Stimulated activated CD4-positive, alpha-beta T cell treated with anti-CD3 and anti-CD28 coated beads, Interleukin-4, amount 100 ng/mL, for 4 hours (primary cell): Measurements from ENCODE around the gene SLC6A7.
A peak's percentile ranks its signal among the peaks of the same experiment; 100 is the strongest.

ENCODE experiments used
- DNase-seq, 2 experiments: peaks; one replicate each; pipeline ENCODE4 v3.0.0-alpha.2; 2020

The SLC6A7 gene

DNA sequence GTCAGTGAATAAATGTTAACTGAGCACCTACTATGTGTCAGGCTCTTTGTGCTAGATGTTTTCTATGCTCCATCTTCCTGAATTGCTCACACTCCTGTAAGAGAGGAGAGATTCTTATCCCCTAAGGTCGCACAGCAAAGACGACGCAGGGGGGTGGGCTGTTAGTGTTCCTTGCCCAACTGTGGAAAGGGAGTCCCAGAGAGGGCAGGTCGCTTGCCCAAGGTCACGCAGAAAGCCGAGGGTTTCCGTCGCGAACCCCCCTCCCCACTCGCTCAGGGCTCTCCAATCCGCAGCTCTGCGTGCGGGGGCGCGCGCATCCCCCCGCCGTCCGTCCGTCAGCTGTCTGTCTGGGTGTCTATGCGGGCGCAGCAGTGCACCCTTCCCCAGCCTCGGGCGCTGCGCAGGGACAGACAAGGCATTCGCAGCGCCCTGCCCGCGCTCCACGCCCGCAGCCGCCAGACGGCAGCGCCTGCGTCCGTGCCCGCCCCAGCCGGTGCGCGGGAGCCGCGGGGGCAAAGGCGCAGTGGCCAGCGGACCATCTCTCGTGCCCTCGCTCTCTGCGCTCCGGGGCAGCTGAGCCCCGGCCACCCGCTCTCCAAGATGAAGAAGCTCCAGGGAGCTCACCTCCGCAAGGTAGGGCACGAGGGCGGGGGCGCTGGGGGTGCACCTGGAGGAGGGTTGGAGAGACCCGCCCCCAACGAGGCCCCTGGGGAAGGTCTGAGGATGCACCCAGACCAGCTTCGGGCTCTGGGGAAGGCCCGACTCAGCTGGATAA, at the start of gene SLC6A7:
Gene SLC6A7 (plus strand): TSS at position 335 of the 775 bp plus-strand sequence. CDS start 266 bp downstream, at position 601.
- no peak for DNase-seq

DNA sequence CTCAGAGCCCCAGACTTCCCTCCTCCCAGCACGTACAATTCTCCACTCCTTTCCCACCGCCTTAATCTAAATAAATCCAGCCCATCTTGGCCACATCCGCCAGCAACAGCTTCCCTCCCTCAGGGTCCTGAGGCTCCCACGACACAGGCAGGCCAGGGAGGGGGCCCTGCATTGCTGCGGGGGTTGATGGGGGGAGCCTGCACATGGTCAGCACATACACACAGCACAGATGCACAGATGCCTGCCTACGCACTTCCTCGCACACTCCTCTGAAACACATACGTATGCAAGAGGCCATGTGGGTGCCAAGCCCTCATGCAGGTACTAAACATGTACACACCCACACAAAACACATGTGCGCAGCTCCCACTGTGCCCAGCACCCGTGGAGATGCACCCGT, 49.0 kb upstream of the SLC6A7 start:
- no peak for DNase-seq

DNA sequence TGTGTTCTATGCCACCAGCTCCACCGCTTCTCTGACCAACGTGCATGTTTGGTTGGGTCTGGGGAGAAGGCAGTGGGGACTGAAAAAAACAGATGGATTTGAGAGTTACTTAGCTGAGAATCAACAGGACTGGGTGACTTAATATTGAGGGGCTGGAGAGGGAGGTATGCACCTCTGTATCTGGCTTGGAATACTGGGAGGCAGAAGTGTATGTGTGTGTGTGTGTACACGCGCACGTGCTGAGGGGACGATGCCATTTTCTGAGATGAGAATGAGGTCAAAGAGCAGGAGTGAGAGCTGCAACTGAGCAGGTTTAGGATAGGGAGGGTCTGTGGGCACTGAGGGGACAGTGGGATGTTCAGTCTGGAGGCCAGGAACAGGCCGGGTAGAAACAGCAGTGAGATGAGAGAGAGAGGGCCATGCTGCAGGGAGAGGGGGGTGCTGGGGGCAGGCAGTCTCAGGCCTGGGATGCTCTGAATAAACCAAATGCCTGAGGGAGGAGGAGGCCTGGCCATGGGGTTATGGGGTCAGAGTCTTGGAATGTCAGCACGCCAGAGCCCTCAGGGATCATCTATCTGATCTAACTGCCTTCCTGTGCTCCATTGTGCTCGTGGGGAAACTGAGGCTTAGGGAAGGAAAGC, 48.2 kb upstream of the SLC6A7 start:
- DNase-seq: no peak

- no peak for DNase-seq
Observed at GRCh38 chr5:150142185-150142958, 47.5 kb upstream of the SLC6A7 start.

GRCh38 chr5:150142959-150143349, 46.9 kb upstream of the SLC6A7 start:
- no peak for DNase-seq

DNA sequence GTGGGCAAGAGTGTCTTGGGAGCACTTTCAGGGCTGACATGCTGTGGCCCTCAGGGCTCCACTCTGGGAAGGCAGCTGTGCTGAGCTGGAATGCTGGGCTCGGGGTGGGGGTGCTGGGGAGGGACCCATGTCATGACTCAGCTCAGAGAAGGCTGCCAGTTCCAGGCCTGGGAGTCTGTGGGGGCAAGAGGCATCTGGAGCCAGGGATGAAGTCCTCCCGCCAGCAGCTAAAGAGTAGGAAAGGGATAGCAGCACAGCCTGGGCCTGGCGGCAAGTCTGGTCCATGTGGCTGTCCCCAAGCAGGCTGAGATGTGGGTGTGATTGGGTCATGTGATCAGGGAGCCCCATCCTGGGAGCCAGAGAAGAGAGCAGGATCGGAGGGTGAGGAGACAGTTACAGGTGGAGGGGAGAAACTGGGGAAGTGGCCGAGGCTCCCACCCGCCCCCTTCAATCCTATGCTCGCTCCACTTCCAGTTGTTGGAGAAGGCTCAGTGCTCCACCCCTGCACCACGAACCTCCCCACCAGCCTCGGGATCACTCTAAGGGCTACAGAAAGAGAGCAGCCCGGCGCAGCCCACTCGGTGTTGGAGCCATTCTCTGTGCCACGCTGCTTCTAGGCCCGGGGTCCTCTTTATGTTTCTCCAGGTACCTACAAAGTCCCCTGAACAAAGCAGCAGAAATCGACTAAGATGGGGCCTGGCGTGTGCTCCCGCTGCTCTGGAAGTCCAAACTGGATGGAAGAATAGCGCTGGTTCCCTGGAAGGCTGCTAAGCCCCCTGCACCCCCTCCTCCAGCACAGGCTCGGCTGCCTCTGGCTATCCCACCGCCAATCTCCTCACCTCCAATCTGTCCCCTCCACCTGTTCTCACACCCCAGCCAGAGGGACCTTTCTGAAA, 46.3 kb upstream of the SLC6A7 start:
- no peak for DNase-seq

DNA sequence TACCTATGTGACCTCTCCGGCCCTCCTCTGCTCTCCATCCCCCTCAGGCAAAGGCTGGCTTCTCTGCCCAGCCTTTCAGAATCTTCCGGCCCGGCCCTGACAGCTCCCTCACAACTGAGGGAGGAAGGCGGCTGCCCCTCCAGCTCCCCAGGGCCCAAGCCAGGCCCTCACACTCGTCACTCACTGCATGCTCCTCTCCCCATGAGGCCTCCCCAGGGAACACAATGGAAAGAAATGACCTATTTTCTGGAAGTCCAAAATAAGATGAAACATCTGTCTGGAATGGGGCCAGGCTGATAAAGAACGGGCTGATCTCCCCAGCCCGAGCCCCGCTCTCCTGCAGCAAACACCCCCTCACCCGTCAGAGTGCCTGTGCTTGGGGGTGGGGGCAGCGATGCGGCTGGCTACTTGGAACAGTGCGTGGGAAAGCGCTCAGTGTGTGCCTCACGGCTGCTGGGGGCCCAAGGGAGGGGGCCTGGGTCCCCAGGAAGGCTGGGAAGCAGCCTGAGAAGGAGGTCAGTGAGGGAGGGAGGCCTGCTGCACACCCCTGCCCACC, 45.5 kb upstream of the SLC6A7 start:
- DNase-seq: no peak

GRCh38 chr5:150144879-150145278, 45.0 kb upstream of the SLC6A7 start:
- no peak for DNase-seq

DNA sequence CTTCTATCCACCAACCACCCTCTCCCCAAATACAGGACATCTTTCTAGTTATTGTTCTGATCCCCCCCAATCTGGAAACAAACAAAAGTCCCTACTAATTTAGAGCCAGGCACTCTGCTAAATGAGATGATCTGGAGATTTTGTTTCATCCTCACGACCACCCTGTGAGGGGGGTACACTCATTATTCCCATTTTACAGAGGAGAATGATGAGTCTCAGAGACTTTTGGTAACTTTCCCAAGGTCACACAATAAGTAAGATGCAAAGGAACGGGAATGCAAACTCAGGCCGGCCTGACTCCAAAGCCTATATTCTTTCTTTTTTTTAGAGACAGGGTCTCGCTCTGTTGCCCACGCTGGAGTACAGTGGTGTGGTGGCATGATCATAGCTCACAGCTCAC, 43.6 kb upstream of the SLC6A7 start:
- no peak for DNase-seq

GRCh38 chr5:150146862-150147601, 42.8 kb upstream of the SLC6A7 start:
- no peak for DNase-seq

DNA sequence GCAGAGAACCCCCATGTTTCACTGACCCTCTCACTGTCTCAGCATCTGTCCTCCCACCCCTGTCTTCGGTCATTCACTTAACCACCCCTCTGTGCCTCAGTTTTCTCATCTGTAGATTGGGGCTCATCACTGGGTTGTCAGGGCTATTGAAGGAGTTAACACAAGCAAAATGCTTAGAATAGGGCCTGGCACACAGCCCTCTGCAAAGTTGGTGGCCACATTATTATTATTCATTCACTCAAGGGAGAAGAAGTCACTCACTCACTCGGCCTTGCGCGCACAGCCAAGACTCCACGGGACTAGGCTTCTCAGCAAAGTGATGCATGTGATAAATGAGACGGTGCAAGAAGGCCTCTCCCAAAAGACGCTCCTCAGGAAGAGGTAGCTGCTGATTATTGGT, 42.2 kb upstream of the SLC6A7 start:
- no peak for DNase-seq

GRCh38 chr5:150148117-150148927, 41.5 kb upstream of the SLC6A7 start:
- DNase-seq: no peak

GRCh38 chr5:150149618-150150017, 40.2 kb upstream of the SLC6A7 start:
- DNase-seq: no peak

GRCh38 chr5:150152636-150153462, 37.0 kb upstream of the SLC6A7 start:
- DNase-seq: no peak

DNA sequence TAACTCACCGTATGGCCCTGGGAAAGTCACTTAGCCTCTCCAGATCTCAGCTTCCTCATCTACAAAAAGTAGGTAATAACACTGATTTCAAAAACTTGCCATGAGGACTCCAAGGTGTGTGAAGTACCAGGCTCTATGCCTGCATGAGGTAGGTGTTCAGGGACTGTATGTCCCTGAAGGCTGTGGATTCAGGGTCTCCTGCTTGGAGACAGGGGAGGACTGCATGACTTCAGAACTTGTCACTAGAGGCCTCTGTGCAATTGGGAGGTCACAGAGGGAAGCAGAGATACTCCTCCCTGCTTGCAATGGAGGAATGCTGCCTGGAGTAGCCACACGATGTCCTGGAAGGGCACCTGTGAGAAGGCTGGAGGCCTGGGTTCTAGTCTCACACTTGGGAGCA, 36.4 kb upstream of the SLC6A7 start:
- DNase-seq: no peak

- no peak for DNase-seq
Observed at GRCh38 chr5:150153957-150154617, 35.8 kb upstream of the SLC6A7 start.

- no peak for DNase-seq
Observed at GRCh38 chr5:150154618-150155128, 35.2 kb upstream of the SLC6A7 start.

GRCh38 chr5:150155258-150156026, 34.4 kb upstream of the SLC6A7 start, which contains the start of gene PDGFRB:
Gene PDGFRB (minus strand): TSS chr5:150155845. CDS start chr5:150137047, 18,798 bp downstream.
- DNase-seq: peak; percentile 9 to 27
